WTC11 (cell line): ENCODE data around the gene SPACA5. TPM values are rescaled to one million over a fixed set of nuclear protein-coding genes. Genes with fewer than 3 reads are reported as not detected.

Source experiments
- ATAC-seq: fragments of 200-7000 bp; cut with Tn5 transposase; 2 replicates; pipeline ENCODE4 v1.10.0; 2021; ENCODE audit warnings: mild to moderate bottlenecking, moderate library complexity
- CTCF ChIA-PET: fragments of 300-600 bp; sonication (Branson Sonifier 250); formaldehyde crosslinking; loops from one replicate; lab custom pipeline; 2021; ENCODE audit warnings: antibody characterized with exemption; lab: Charles Lee
- POLR2A ChIA-PET: fragments of 350-600 bp; sonication (Branson Sonifier 250); formaldehyde crosslinking; loops from one replicate; lab custom pipeline; 2021; ENCODE audit warnings: antibody characterized with exemption; lab: Charles Lee
- DNase-seq: peaks from one replicate; pipeline ENCODE4 v3.0.0; 2021; ENCODE audit warnings: low spot score
- H3K27ac Mint-ChIP-seq: 2 replicates; pipeline ENCODE4 v1.8.0; 2021; ENCODE audit warnings: mixed read lengths
- H3K27me3 Mint-ChIP-seq: 2 replicates; pipeline ENCODE4 v1.8.0; 2021; ENCODE audit warnings: low read depth, mild to moderate bottlenecking, moderate library complexity, mixed read lengths
- H3K36me3 Mint-ChIP-seq: 2 replicates; pipeline ENCODE4 v1.8.0; 2021; ENCODE audit warnings: mixed read lengths
- H3K4me1 Mint-ChIP-seq: 2 replicates; pipeline ENCODE4 v1.8.0; 2022; ENCODE audit warnings: mixed read lengths
- H3K4me3 Mint-ChIP-seq: 2 replicates; pipeline ENCODE4 v1.8.0; 2021; ENCODE audit warnings: mild to moderate bottlenecking, moderate library complexity, mixed read lengths
- H3K9me3 Mint-ChIP-seq: 2 replicates; pipeline ENCODE4 v1.8.0; 2021; ENCODE audit warnings: mixed read lengths
- CBFB ChIP-seq: sonication (generic); formaldehyde crosslinking; IDR thresholded peaks from 2 replicates; pipeline ENCODE4 v1.8.1; 2022; ENCODE audit warnings: mild to moderate bottlenecking, low read depth, missing genetic modification reagents
- CREB1 ChIP-seq: sonication (generic); formaldehyde crosslinking; IDR thresholded peaks from 2 replicates; pipeline ENCODE4 v1.8.0; 2023; ENCODE audit warnings: mild to moderate bottlenecking, missing genetic modification reagents
- E2F1 ChIP-seq: sonication (generic); formaldehyde crosslinking; IDR thresholded peaks from 2 replicates; pipeline ENCODE4 v1.8.0; 2022; ENCODE audit warnings: mild to moderate bottlenecking, missing genetic modification reagents
- E2F5 ChIP-seq: sonication (generic); formaldehyde crosslinking; IDR thresholded peaks from 2 replicates; pipeline ENCODE4 v1.8.1; 2022; ENCODE audit warnings: mild to moderate bottlenecking, moderate library complexity, missing genetic modification reagents
- FOXK1 ChIP-seq: sonication (generic); formaldehyde crosslinking; IDR thresholded peaks from 2 replicates; pipeline ENCODE4 v1.8.0; 2022; ENCODE audit warnings: mild to moderate bottlenecking, moderate library complexity, missing genetic modification reagents
- FOXP1 ChIP-seq: sonication (generic); formaldehyde crosslinking; IDR thresholded peaks from 2 replicates; pipeline ENCODE4 v1.8.0; 2022; ENCODE audit warnings: missing genetic modification reagents, mild to moderate bottlenecking, moderate library complexity, borderline replicate concordance
- GRHL2 ChIP-seq: fragments of 250-450 bp; sonication (Bioruptor Pico); IDR thresholded peaks from 2 replicates; pipeline ENCODE4 v1.8.0; 2022; ENCODE audit warnings: mild to moderate bottlenecking, moderate library complexity; ENCODE audit not compliant: insufficient replicate concordance, severe bottlenecking
- GTF2I ChIP-seq: fragments of 250-450 bp; sonication (Bioruptor Pico); conservative IDR thresholded peaks from 2 replicates; pipeline ENCODE4 v1.4.0; 2021; ENCODE audit warnings: mild to moderate bottlenecking
- HMGXB4 ChIP-seq: sonication (generic); formaldehyde crosslinking; IDR thresholded peaks from 2 replicates; pipeline ENCODE4 v1.8.1; 2023; ENCODE audit warnings: mild to moderate bottlenecking, moderate library complexity, missing genetic modification reagents
- IRF2 ChIP-seq: sonication (generic); formaldehyde crosslinking; IDR thresholded peaks from 2 replicates; pipeline ENCODE4 v1.8.0; 2022; ENCODE audit warnings: low read depth, missing genetic modification reagents, borderline replicate concordance
- NR2C2 ChIP-seq: sonication (generic); formaldehyde crosslinking; IDR thresholded peaks from 2 replicates; pipeline ENCODE4 v1.8.0; 2022; ENCODE audit warnings: mild to moderate bottlenecking, missing genetic modification reagents
- ZBTB43 ChIP-seq: sonication (generic); formaldehyde crosslinking; IDR thresholded peaks from 2 replicates; pipeline ENCODE4 v1.8.1; 2023; ENCODE audit warnings: mild to moderate bottlenecking, missing genetic modification reagents
- ZNF121 ChIP-seq: sonication (generic); formaldehyde crosslinking; IDR thresholded peaks from 2 replicates; pipeline ENCODE4 v1.8.0; 2023; ENCODE audit warnings: missing genetic modification reagents
- ZNF532 ChIP-seq: fragments of 250-450 bp; sonication (Bioruptor Pico); IDR thresholded peaks from 2 replicates; pipeline ENCODE4 v1.9.0; 2021; ENCODE audit warnings: mild to moderate bottlenecking, borderline replicate concordance
- total RNA-seq: library from RNA; stranded (reverse); gene quantifications from 3 replicates; pipeline ENCODE4 v1.2.3, GENCODE V29; 2021
- TF ChIP-seq, protein P1 (sequence below): sonication (generic); formaldehyde crosslinking; IDR thresholded peaks from 2 replicates; pipeline ENCODE4 v1.8.0; 2023; ENCODE audit warnings: missing genetic modification reagents
- TF ChIP-seq, protein P2 (sequence below): sonication (generic); formaldehyde crosslinking; IDR thresholded peaks from 2 replicates; pipeline ENCODE4 v1.8.1; 2022; ENCODE audit warnings: mild to moderate bottlenecking, missing genetic modification reagents, moderate library complexity, borderline replicate concordance

SPACA5 gene
- total RNA-seq, 1 experiment from 2014 or later = not detected

DNA sequence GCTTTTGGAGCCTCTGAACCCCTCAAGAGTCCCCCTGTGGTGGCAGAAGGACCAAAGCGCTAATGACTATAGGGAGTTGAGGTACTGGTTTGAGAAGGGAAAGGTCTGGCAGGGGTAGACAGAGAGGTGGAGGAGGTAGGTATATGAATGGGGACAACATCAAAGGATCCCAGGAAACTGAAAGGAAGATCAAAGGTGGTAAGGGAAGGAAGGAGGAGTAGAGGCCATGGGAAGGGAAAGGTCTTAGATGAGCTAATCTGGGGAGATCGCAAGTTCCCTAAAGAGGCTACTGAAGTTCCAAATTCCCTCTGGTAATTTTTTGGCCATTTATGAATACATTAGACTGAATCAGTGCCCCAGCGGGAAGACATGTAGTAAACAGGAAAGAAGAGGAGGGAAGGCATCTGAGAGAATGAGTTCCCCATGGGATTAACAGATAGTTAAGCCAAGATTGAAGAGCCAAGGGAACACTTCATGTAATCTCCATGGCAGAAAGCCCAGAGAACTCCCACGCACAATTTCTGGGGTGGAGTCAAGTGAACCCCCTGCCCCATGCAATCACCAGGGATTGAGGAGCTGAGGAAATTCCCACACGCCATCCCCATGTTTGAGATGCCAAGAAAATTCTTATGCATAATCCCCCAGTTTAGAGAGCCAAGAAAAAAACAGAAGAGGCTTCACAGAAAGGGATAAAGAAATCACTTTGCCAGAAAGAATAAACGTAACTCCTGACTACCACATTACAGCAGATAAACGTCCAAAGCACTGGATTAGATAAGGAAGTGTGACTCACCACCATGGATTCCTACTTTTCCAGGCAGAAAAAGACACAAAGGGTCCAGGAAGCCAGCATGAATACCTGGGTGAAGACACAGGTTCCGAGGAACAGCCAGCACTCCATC, 38.9 kb downstream of the SPACA5 start:
- ATAC-seq (no peak), DNase-seq (no peak)
- ChIA-PET CTCF (no interaction called here), POLR2A (no interaction called here)
- Mint-ChIP-seq H3K9me3 (no peaks in the 10 kb centered on the region), H3K4me3 (no peak overlapping the region), H3K27ac (peak overlapping the region; percentile 27), H3K36me3 (no peaks in the 10 kb centered on the region), H3K27me3 (no peaks in the 10 kb centered on the region; the same call in 1 of the 2 replicates), H3K4me1 (peaks cover 11% of the 10 kb centered on the region)
- TF ChIP-seq ZNF121 (CRISPR knock-in tag) (no peak), CREB1 (CRISPR knock-in tag) (no peak), CBFB (CRISPR knock-in tag) (no peak), GRHL2 (CRISPR knock-in tag) (no peak), E2F5 (CRISPR knock-in tag) (no peak), FOXK1 (CRISPR knock-in tag) (no peak), ZNF532 (CRISPR knock-in tag) (no peak), GTF2I (CRISPR knock-in tag) (no peak), ZBTB43 (CRISPR knock-in tag) (no peak), E2F1 (no peak), HMGXB4 (no peak), FOXP1 (CRISPR knock-in tag) (no peak), NR2C2 (CRISPR knock-in tag) (no peak), IRF2 (no peak)
- TF ChIP-seq, protein P1, sequence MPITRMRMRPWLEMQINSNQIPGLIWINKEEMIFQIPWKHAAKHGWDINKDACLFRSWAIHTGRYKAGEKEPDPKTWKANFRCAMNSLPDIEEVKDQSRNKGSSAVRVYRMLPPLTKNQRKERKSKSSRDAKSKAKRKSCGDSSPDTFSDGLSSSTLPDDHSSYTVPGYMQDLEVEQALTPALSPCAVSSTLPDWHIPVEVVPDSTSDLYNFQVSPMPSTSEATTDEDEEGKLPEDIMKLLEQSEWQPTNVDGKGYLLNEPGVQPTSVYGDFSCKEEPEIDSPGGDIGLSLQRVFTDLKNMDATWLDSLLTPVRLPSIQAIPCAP (CRISPR knock-in tag) = no peak
- TF ChIP-seq, protein P2, sequence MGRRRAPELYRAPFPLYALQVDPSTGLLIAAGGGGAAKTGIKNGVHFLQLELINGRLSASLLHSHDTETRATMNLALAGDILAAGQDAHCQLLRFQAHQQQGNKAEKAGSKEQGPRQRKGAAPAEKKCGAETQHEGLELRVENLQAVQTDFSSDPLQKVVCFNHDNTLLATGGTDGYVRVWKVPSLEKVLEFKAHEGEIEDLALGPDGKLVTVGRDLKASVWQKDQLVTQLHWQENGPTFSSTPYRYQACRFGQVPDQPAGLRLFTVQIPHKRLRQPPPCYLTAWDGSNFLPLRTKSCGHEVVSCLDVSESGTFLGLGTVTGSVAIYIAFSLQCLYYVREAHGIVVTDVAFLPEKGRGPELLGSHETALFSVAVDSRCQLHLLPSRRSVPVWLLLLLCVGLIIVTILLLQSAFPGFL (CRISPR knock-in tag) = no peak
